HG02571 (cell line): Measurements from ENCODE around the gene MUTYH.
"Not testable (repeated sequence)": the region's sequence is repeated elsewhere in the genome, so short reads cannot be mapped to it uniquely, and the experiment has no call there.

Experiments used
- ATAC-seq: cut with Tn5 transposase; IDR thresholded peaks from one replicate; pipeline ENCODE4 v1.9.1; 2021; ENCODE audit warnings: mild to moderate bottlenecking, moderate library complexity; ENCODE audit not compliant: unreplicated experiment

Gene MUTYH

GRCh38 chr1:45339789-45340558, at the start of gene MUTYH, which contains the start of gene TOE1:
MUTYH (minus strand) TSS chr1:45340440; CDS start chr1:45334505, 5,935 bp downstream.
TOE1 (plus strand) TSS chr1:45340170; CDS start chr1:45340253, 83 bp downstream.
- ATAC-seq = peak; percentile 84

- no peak for ATAC-seq
Measured at GRCh38 chr1:45386219-45386618, 46.0 kb upstream of the MUTYH start.

- ATAC-seq = no peak
Measured at GRCh38 chr1:45385302-45385701, 45.1 kb upstream of the MUTYH start.

GRCh38 chr1:45384213-45384612, 44.0 kb upstream of the MUTYH start:
- ATAC-seq = not testable (repeated sequence)

- no peak for ATAC-seq
Measured at GRCh38 chr1:45383191-45383590, 43.0 kb upstream of the MUTYH start.

- no peak for ATAC-seq
Measured at GRCh38 chr1:45381243-45381642, 41.0 kb upstream of the MUTYH start.

- no peak for ATAC-seq
Measured at GRCh38 chr1:45380730-45381129, 40.5 kb upstream of the MUTYH start.

GRCh38 chr1:45380125-45380524, 39.9 kb upstream of the MUTYH start:
- ATAC-seq = no peak

- ATAC-seq = no peak
Measured at GRCh38 chr1:45379524-45379923, 39.3 kb upstream of the MUTYH start.

GRCh38 chr1:45378184-45378583, 37.9 kb upstream of the MUTYH start:
- ATAC-seq = no peak

GRCh38 chr1:45375104-45376090, 35.2 kb upstream of the MUTYH start:
- no peak for ATAC-seq

GRCh38 chr1:45373573-45373972, 33.3 kb upstream of the MUTYH start:
- no peak for ATAC-seq

- ATAC-seq = peak; percentile 51
Measured at GRCh38 chr1:45370575-45370974, 30.3 kb upstream of the MUTYH start.

- peak; percentile 62 for ATAC-seq
Measured at GRCh38 chr1:45365051-45365450, 24.8 kb upstream of the MUTYH start.

GRCh38 chr1:45364294-45364693, 24.1 kb upstream of the MUTYH start:
- ATAC-seq = no peak

GRCh38 chr1:45360981-45361380, 20.7 kb upstream of the MUTYH start:
- ATAC-seq = not testable (repeated sequence)

GRCh38 chr1:45359882-45360513, 19.8 kb upstream of the MUTYH start:
- no peak for ATAC-seq

- ATAC-seq = no peak
Measured at GRCh38 chr1:45356186-45356585, 15.9 kb upstream of the MUTYH start.

GRCh38 chr1:45355683-45356082, 15.4 kb upstream of the MUTYH start:
- no peak for ATAC-seq

GRCh38 chr1:45354838-45355237, 14.6 kb upstream of the MUTYH start:
- ATAC-seq = no peak

GRCh38 chr1:45353685-45354084, 13.4 kb upstream of the MUTYH start:
- ATAC-seq = no peak
